Measurements from ENCODE around the gene TPO. TPM values are rescaled to one million over a fixed set of nuclear protein-coding genes. Genes with fewer than 3 reads are reported as not detected.

The TPO gene
- total and polyA plus RNA-seq, 2 experiments from 2014 or later: 0.37 TPM; not detected in 1

- Histone ChIP-seq H4K20me1 (ENCODE audit: insufficient read depth, poor library complexity, severe bottlenecking) (no peaks in the 10 kb centered on the region), H3K9me2 (replicated peaks; ENCODE audit: insufficient read depth) (no peaks in the 10 kb centered on the region), H3K4me1 (ENCODE audit: insufficient read depth) (no peaks in the 10 kb centered on the region), H3K9me3 (ENCODE audit: low read depth) (no peaks in the 10 kb centered on the region), H3K4me3 (no peak overlapping the region), H3K4me2 (no peak overlapping the region), H3K36me3 (replicated peaks; ENCODE audit: insufficient read depth, low read depth) (no peaks in the 10 kb centered on the region), H2AFZ (no peak overlapping the region), H3K79me2 (no peaks in the 10 kb centered on the region), H3K27ac (no peak overlapping the region), H3K27me3 (no peaks in the 10 kb centered on the region)
- DNase-seq (ENCODE audit: low spot score): no peak
- WGBS (ENCODE audit: low lambda C conversion rate, missing lambda C conversion rate): 78% methylated on average over 28 of the region's 28 CpGs
- TF ChIP-seq EZH2 (IDR thresholded peaks at IDR 0.05; ENCODE audit: borderline replicate concordance): no peak
Observed at GRCh38 chr2:1461507-1462390, 48.5 kb downstream of the TPO start.

GRCh38 chr2:1462994-1463393, 49.7 kb downstream of the TPO start:
- H3K9me2 ChIP-seq (replicated peaks; ENCODE audit: insufficient read depth): no peaks in the 10 kb centered on the region
- no peak for DNase-seq (ENCODE audit: low spot score)
- H4K20me1 ChIP-seq (ENCODE audit: insufficient read depth, poor library complexity, severe bottlenecking): no peaks in the 10 kb centered on the region
- no peak overlapping the region for H2AFZ ChIP-seq
- no peak overlapping the region for H3K4me2 ChIP-seq
- H3K36me3 ChIP-seq (replicated peaks; ENCODE audit: insufficient read depth, low read depth): no peaks in the 10 kb centered on the region
- H3K9me3 ChIP-seq (ENCODE audit: low read depth): no peaks in the 10 kb centered on the region
- TF ChIP-seq EZH2phosphoT487 (IDR thresholded peaks at IDR 0.05; ENCODE audit: low read depth, severe bottlenecking, unreplicated experiment) (no peak), EZH2 (IDR thresholded peaks at IDR 0.05; ENCODE audit: borderline replicate concordance) (no peak), CTCF (IDR thresholded peaks at IDR 0.05; ENCODE audit: poor library complexity) (no peak)
- 77% methylated on average over 4 of the region's 4 CpGs for WGBS (ENCODE audit: low lambda C conversion rate, missing lambda C conversion rate)
- no peaks in the 10 kb centered on the region for H3K79me2 ChIP-seq
- H3K4me3 ChIP-seq: no peak overlapping the region
- H3K27ac ChIP-seq: no peak overlapping the region
- H3K27me3 ChIP-seq: no peaks in the 10 kb centered on the region
- H3K4me1 ChIP-seq (ENCODE audit: insufficient read depth): no peaks in the 10 kb centered on the region

- WGBS (ENCODE audit: low lambda C conversion rate, missing lambda C conversion rate): 89% methylated on average over 9 of the region's 9 CpGs
- Histone ChIP-seq H3K27ac (no peak overlapping the region), H3K9me3 (ENCODE audit: low read depth) (no peaks in the 10 kb centered on the region), H3K9me2 (replicated peaks; ENCODE audit: insufficient read depth) (no peaks in the 10 kb centered on the region), H3K36me3 (replicated peaks; ENCODE audit: insufficient read depth, low read depth) (no peaks in the 10 kb centered on the region), H3K27me3 (no peaks in the 10 kb centered on the region), H3K4me3 (no peak overlapping the region), H2AFZ (no peak overlapping the region), H3K79me2 (no peaks in the 10 kb centered on the region), H3K4me2 (no peak overlapping the region), H3K4me1 (ENCODE audit: insufficient read depth) (no peaks in the 10 kb centered on the region), H4K20me1 (ENCODE audit: insufficient read depth, poor library complexity, severe bottlenecking) (no peaks in the 10 kb centered on the region)
- no peak for TF ChIP-seq EZH2phosphoT487 (IDR thresholded peaks at IDR 0.05; ENCODE audit: low read depth, severe bottlenecking, unreplicated experiment)
- TF ChIP-seq EZH2 (IDR thresholded peaks at IDR 0.05; ENCODE audit: borderline replicate concordance): no peak
- TF ChIP-seq CTCF (IDR thresholded peaks at IDR 0.05; ENCODE audit: poor library complexity): no peak
- DNase-seq (ENCODE audit: low spot score): no peak
Observed at GRCh38 chr2:1472350-1472749, 59.1 kb downstream of the TPO start.

DNA sequence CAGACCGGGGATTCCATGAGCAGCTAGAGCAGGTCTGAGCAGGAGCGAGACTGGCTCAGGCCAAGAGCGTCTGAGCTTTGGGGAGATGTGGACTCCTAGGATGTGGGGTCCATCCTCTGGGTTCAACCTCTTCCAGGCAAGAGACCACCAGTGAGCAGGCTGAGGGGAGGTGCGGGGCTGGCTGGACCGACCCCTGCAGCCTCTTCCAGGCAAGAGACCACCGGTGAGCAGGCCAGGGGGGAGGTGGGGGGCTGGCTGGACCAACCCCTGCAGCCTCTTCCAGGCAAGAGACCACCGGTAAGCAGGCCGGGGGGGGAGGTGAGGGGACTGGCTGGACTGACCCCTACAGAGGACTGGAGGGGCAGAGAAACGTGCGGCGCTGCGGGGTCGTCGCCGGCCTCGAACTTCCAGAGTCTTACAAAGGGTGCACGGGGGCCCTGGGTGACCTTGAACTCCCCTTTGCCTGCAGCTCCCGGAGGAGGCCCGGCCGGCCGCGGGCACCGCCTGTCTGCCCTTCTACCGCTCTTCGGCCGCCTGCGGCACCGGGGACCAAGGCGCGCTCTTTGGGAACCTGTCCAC, 63.4 kb downstream of the TPO start:
- DNase-seq (ENCODE audit: low spot score): no peak
- Histone ChIP-seq H3K9me2 (replicated peaks; ENCODE audit: insufficient read depth) (no peaks in the 10 kb centered on the region), H3K4me2 (no peak overlapping the region), H3K36me3 (replicated peaks; ENCODE audit: insufficient read depth, low read depth) (no peaks in the 10 kb centered on the region), H3K79me2 (no peaks in the 10 kb centered on the region), H3K27me3 (no peaks in the 10 kb centered on the region), H3K27ac (no peak overlapping the region), H4K20me1 (ENCODE audit: insufficient read depth, poor library complexity, severe bottlenecking) (no peaks in the 10 kb centered on the region), H3K4me1 (ENCODE audit: insufficient read depth) (no peaks in the 10 kb centered on the region), H3K9me3 (ENCODE audit: low read depth) (no peaks in the 10 kb centered on the region), H2AFZ (no peak overlapping the region), H3K4me3 (no peak overlapping the region)
- TF ChIP-seq CTCF (IDR thresholded peaks at IDR 0.05; ENCODE audit: poor library complexity) (no peak), EZH2 (IDR thresholded peaks at IDR 0.05; ENCODE audit: borderline replicate concordance) (no peak), EZH2phosphoT487 (IDR thresholded peaks at IDR 0.05; ENCODE audit: low read depth, severe bottlenecking, unreplicated experiment) (no peak)
- WGBS (ENCODE audit: low lambda C conversion rate, missing lambda C conversion rate): 98% methylated on average over 28 of the region's 30 CpGs

Data from hepatocyte (in vitro differentiated cells).